ENCODE data around the gene KIAA0753.

Gene KIAA0753

GRCh38 chr17:6545291-6545690 is 95.2 kb downstream of the KIAA0753 start:
- DNase-seq, result no peak

- DNase-seq, result no peak
These were observed 96.5 kb downstream of the KIAA0753 start for GRCh38 chr17:6544011-6544370.

DNA sequence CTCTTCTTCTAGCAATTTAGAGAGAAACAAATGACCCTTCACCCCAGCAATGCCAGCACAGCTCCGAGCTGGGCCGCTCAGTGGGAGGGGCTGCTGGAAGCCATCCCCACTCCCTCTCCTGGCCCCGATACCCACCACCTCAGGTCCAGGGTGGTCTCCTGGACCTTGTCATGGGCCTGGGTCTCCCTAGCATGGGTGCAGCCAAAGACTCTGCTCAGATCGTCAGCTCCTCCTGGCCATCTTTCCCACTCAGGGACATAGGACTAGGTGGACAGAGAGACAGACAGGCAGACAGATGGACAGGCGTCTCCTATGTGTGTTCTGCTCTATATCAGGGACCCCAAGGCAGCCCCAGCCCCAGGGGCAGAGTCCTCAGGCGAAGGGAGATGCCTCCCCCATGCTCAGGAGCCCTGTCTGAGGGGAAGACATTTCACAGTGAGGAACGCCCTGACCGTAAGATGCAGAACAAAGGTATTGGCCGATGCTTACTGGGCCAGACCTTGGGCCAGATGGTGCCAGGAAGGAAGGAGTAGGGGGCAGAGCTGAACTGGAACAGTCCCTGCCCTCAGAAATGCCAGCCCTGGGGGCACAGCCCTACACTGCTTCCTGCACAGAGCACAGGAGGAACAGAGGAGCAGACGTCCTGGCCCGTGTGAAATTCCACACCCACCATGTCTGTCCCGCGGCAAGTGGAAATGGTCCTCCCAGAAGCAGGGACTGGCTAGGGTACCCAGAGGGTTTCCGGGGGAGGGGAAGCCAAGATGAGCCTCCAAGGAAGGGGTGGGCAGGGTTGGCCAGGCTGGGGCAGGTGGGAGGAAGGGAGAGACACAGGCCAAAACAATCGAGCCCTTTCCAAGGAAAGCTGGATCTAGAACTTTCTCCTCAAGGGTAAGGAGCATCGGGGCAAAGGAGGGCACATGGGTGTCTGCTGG is 97.2 kb downstream of the KIAA0753 start:
- no peak for DNase-seq

GRCh38 chr17:6542577-6542976 is 97.9 kb downstream of the KIAA0753 start:
- no peak for DNase-seq

GRCh38 chr17:6541886-6542285 is 98.6 kb downstream of the KIAA0753 start:
- DNase-seq, result no peak

DNA sequence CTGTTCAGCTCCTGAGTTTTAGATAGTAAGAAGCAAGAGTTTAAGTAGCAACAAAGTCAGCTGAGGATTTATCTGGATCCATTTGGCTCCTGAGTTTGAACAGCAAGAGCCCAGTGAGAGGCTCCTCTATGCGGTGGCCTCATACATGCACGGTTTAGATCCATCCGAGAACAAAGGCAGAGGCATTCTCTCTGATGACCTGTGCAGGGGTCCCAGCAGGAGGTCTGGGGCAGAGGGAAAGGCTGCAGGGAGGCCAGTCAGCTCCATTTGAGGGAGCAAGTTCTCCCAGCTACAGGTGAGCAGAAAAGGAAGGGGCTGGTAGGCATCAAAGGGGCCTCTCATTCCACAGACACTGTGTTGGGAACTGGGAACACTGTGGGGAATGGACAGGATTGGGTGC is 100.6 kb downstream of the KIAA0753 start:
- DNase-seq, result no peak

DNA sequence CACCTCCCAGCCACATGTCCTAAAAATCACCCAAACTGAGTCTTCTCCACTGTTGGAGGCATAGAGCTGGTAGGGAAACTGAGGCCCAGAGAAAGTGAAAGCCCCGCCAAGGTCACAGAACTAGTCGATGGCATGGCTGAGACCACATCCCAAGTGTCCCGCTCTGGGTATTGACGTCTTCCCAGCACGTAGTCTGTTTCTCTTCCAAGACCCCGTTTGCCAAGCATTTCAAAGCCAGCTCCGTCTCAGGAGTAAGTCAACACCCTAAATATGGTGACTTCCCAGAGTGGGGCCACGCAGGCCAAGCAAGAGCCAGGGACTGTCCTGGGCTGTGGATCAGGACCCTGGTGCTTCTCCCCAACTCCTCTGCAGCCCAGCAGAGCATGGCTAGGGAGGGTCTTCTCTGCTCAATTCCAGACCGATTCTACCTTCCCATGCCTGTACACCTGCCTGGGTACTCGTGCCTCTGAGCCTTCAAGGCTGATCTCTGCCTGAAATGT is 103.9 kb downstream of the KIAA0753 start:
- no peak for DNase-seq

DNA sequence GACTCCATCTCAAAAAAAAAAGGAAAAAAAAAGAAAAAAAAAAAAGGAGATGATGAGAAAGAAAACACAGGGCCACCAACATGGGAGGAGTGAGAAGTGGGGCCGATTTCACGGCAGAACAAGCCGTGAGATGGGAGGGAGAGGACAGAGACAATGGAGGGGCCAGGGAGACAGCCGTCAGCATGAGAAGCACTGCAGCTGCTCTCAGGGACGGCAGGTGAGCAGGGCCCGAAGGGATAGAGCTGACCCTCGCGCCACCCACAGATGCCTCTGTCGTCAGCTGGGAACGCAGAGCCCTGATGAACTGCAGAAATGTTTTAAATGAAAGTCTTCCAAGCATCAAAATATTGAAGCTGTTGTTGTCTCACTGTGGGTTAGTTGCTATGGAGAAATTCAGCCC is 104.5 kb downstream of the KIAA0753 start:
- no peak for DNase-seq

DNA sequence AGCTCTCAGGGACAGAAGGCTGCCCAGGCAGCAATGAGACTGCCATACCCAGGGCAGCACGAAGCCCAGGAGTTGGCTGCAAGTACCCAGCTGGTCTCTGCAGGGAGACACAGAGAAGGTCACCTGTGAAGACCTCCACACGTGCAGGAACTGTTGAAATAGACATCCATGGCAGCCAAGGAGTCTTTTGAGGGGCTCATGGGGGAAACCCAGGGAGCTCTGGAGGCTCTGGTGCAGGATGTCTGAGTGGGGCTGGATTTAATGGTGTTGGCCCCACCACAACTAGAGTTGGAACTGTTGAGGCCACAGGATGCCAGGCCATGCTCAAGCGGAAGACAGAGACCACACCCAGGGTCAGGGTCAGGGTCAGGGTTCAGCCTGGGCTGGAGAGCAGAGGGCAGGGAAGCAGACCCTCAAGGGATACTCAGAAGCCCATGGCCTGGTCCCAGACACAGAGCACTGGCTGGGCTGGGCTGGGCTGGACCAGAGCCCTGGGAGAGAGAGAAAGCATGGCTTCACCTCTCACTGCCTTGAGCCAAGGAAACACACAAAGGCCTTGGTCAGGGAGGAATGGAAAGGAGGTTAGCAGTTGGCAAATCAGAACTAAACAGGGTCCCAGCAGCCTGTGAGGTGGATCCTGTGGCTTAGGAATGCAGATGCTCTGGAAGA is 105.5 kb downstream of the KIAA0753 start:
- DNase-seq, result no peak

- no peak for DNase-seq
These were observed 108.0 kb downstream of the KIAA0753 start for GRCh38 chr17:6532441-6532885.

GRCh38 chr17:6531575-6531974 is 108.9 kb downstream of the KIAA0753 start:
- no peak for DNase-seq

GRCh38 chr17:6530324-6530920 is 110.1 kb downstream of the KIAA0753 start:
- no peak for DNase-seq

DNA sequence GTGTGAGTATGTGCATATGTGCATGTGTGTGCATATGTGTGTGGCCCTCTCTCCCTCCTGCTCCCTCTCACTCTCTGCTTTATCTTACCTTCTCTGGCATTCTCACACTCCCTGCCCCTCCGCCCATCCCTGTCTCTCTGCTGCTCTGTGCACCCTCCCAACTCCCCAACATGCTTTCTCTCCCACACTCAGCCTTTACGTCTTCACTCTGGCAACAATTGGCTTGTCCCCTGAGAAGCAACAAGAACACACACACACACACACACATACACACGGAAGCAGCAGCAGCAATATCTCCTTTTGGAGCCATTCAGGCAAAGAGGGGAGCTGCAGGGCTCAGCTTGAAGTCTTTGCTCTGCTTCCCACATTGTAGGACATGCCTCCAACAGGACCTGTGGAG is 112.0 kb downstream of the KIAA0753 start:
- DNase-seq, result no peak

All from fibroblast of skin of right quadriceps (primary cell).